Gastrocnemius medialis (tissue), 4 donors: ENCODE data around the gene COL6A5. TPM values are rescaled to one million over a fixed set of nuclear protein-coding genes. Genes with fewer than 3 reads are reported as not detected.
"Not testable (repeated sequence)": the region's sequence is repeated elsewhere in the genome, so short reads cannot be mapped to it uniquely, and the experiment has no call there.

Experiments used
- ATAC-seq, 2 donors: fragments of 150-250 bp; one replicate each; pipeline ENCODE4 v1.9.1; 2016
- DNase-seq, 2 donors: peaks; one replicate each; pipeline ENCODE4 v3.0.0-alpha.2; 2019
- H3K27ac ChIP-seq, 4 donors: fragments of 200-600 bp; sonication (generic); 1 replicate in 1 of 4; 2 replicates in 3 of 4; pipeline ENCODE4 v1.5.1; 2016 to 2018; ENCODE audit warnings: mild to moderate bottlenecking in 2 of 4, moderate library complexity in 1 of 4
- H3K27me3 ChIP-seq, 3 donors: fragments of 200-600 bp; sonication (generic) in 2 of 3; 1 replicate in 1 of 3; 2 replicates in 2 of 3; pipeline versions ENCODE4 v1.5.1 to v1.6.0; 2016 to 2019; ENCODE audit warnings: mild to moderate bottlenecking in 1 of 3, moderate library complexity in 1 of 3
- H3K36me3 ChIP-seq, 2 donors: fragments of 200-600 bp; sonication (generic) in 1 of 2; one replicate each; pipeline ENCODE4 v1.5.1; 2017 to 2018
- H3K4me1 ChIP-seq, 2 donors: fragments of 200-600 bp; sonication (generic) in 1 of 2; one replicate each; pipeline ENCODE4 v1.5.1; 2016 to 2017; ENCODE audit warnings: mild to moderate bottlenecking in 2 of 2
- H3K4me3 ChIP-seq, 4 donors: fragments of 200-600 bp; sonication (generic) in 3 of 4; 1 replicate in 1 of 4; 2 replicates in 3 of 4; pipeline ENCODE4 v1.5.1; 2016 to 2019; ENCODE audit warnings: mild to moderate bottlenecking in 2 of 4
- H3K9me3 ChIP-seq, 3 donors: fragments of 200-600 bp; sonication (generic) in 2 of 3; 1 replicate in 1 of 3; 2 replicates in 2 of 3; pipeline ENCODE4 v1.5.1; 2016 to 2019
- POLR2A ChIP-seq, 2 donors: fragments of 450-650 bp; IDR thresholded peaks; one replicate each; pipeline ENCODE4 v1.6.1; 2017; ENCODE audit warnings: antibody characterized with exemption in 2 of 2, mild to moderate bottlenecking in 2 of 2, moderate library complexity in 2 of 2
- in situ Hi-C, 4 donors: fragments of 200-750 bp; cut with MboI; loops; one replicate each; pipeline versions ENCODE4 v1.15.0 to v1.8.0; 2017; ENCODE audit warnings: low sequenced_read_pairs in 4 of 4
- intact Hi-C: fragments of 100-400 bp; cut with DNase I; formaldehyde crosslinking; loops from one replicate; pipeline ENCODE4 v1.15.1; 2023; ENCODE audit warnings: low total_unique reads
- total RNA-seq, 4 donors: library from RNA; depleted of rRNA; stranded (reverse); fragments of >200 nt; gene quantifications; one replicate each; pipeline versions ENCODE4 v1.1.0 to v1.2.3, GENCODE V29; 2016
- TF ChIP-seq, protein P1 (sequence below), 5 experiments: fragments of 450-650 bp in 3 of 5; fragments of 200-600 bp in 2 of 5; sonication (generic) in 2 of 5; IDR thresholded peaks in 4 of 5; conservative IDR thresholded peaks in 1 of 5; 1 replicate in 4 of 5; 2 replicates in 1 of 5; pipeline ENCODE4 v1.5.1; 2016 to 2019; ENCODE audit warnings: antibody characterized with exemption in 5 of 5, mild to moderate bottlenecking in 3 of 5, moderate library complexity in 3 of 5

The COL6A5 gene
- total RNA-seq, 4 donors from 2014 or later: not detected

DNA sequence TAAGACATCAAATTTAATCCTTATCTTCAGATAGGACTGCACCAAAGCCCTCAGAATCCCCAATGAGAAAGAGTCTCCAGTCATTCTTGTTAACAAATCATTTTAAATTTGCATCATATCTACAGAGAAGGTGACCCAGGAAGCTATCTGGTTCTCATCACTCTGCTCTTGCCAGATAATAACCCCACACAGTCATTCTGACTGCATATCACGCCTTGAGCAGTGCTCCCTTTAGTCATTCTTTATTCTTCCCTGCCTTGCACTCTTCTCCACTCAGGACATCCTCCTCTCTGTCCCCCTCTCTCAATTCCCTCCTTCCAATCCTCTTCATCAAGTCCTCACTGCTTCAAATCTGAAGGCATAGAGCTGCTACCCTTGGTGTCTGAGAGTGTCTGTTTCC, 87.8 kb downstream of the COL6A5 start:
- H3K27me3 ChIP-seq: no peaks in the 10 kb centered on the region
- in situ Hi-C loops (no loop called here), intact Hi-C loops (no loop called here)
- no peak for ATAC-seq
- DNase-seq: no peak
- no peaks in the 10 kb centered on the region for H3K4me1 ChIP-seq
- no peaks in the 10 kb centered on the region for H3K9me3 ChIP-seq
- H3K4me3 ChIP-seq: no peak overlapping the region
- H3K36me3 ChIP-seq: no peaks in the 10 kb centered on the region
- H3K27ac ChIP-seq: no peak overlapping the region
- TF ChIP-seq POLR2A (IDR thresholded peaks at IDR 0.05): no peak

DNA sequence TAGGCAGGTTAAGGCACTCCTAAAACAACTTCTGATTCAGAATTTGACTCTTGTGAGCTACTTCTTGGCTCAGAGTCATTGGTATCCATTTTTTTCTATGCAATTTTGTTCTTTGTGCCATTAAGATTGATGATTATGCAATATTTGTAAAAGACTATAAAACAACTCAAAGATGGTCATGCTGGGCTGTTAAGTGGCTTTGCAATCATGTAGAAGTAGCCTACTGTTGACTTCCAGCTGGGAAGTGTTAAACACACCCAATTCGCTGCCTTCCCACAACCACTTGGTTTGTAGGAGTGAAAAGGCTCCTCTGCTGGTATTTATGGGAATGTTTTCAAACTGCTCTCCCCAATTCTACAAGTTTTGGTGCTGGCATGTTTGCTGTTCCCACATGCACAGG, 96.8 kb downstream of the COL6A5 start:
- ATAC-seq: no peak
- in situ Hi-C loops: no loop called here

DNA sequence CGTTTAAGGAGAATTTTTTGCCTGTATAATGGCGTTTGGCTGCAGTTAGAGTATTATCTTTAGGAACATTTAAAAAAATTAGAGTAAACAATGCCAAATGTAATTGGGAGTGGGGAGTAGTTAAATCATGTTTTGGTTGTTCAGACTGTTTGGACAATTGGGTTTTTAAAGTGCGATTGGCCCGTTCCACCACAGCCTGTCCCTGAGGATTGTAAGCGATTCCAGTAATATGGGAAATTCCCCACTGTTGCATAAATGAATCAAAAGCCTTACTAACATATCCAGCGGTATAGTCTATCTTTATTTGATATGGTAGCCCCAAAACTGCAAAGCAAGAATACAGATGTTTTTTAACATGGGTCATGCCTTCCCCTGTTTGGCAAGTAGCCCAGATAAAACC, 101.4 kb downstream of the COL6A5 start:
- H3K27ac ChIP-seq, in situ Hi-C loops, H3K4me3 ChIP-seq, H3K36me3 ChIP-seq, ATAC-seq, H3K9me3 ChIP-seq, H3K27me3 ChIP-seq, DNase-seq, H3K4me1 ChIP-seq, intact Hi-C loops: not testable (repeated sequence)

More for the DNA sequence above, 96.8 kb downstream of the COL6A5 start:
- TF ChIP-seq, protein P1, sequence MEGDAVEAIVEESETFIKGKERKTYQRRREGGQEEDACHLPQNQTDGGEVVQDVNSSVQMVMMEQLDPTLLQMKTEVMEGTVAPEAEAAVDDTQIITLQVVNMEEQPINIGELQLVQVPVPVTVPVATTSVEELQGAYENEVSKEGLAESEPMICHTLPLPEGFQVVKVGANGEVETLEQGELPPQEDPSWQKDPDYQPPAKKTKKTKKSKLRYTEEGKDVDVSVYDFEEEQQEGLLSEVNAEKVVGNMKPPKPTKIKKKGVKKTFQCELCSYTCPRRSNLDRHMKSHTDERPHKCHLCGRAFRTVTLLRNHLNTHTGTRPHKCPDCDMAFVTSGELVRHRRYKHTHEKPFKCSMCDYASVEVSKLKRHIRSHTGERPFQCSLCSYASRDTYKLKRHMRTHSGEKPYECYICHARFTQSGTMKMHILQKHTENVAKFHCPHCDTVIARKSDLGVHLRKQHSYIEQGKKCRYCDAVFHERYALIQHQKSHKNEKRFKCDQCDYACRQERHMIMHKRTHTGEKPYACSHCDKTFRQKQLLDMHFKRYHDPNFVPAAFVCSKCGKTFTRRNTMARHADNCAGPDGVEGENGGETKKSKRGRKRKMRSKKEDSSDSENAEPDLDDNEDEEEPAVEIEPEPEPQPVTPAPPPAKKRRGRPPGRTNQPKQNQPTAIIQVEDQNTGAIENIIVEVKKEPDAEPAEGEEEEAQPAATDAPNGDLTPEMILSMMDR (IDR thresholded peaks at IDR 0.05 in 4 of 5, conservative IDR thresholded peaks at IDR 0.05 in 1 of 5): no peak
- TF ChIP-seq POLR2A (IDR thresholded peaks at IDR 0.05): no peak
- Histone ChIP-seq H3K36me3 (no peaks in the 10 kb centered on the region), H3K27me3 (peaks cover 0 to 5% (median 0%) of the 10 kb centered on the region in 3 donors), H3K4me3 (no peak overlapping the region), H3K4me1 (no peaks in the 10 kb centered on the region), H3K27ac (no peak overlapping the region), H3K9me3 (no peaks in the 10 kb centered on the region)
- DNase-seq: no peak
- intact Hi-C loops: no loop called here

DNA sequence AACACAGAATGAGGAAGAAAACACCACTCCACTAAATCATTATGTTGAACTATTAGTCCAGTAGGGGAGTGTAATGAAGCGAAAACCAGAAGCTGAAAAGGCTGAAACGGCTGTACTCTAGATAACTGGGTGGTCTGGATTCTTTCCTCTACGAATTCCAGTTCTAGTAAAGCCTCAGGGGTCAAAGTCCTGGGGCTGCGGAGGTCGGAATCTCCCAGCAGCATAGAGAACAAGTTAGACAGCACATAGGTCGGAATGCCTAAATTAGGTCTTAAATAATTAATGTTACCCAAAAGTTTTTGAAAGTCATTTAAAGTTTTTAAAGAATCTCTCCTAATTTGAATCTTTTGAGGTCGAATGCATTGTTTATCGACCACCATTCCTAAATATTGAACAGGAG, 102.7 kb downstream of the COL6A5 start:
- H3K4me1 ChIP-seq, intact Hi-C loops, H3K27ac ChIP-seq, H3K36me3 ChIP-seq, DNase-seq, H3K4me3 ChIP-seq, H3K27me3 ChIP-seq, in situ Hi-C loops, ATAC-seq, H3K9me3 ChIP-seq: not testable (repeated sequence)

DNA sequence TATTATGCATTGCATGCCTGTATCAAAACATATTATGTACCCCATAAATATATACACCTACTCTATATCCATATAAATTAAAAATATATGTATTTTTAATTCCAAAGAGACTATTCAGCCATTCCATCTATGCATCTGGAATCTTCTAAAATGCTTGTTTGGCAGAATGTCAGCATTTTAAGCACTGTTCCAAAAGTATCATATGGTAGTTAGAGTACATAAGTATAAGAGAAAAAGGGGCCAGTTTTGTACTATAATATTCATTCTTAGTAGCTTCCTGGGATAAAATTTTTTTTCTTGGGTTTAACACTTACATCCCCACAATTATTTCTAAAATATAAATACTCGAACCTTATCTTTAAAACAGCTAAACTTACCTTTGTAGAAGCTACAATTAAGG, 111.1 kb downstream of the COL6A5 start:
- Histone ChIP-seq H3K27ac (no peak overlapping the region), H3K9me3 (no peaks in the 10 kb centered on the region), H3K27me3 (no peaks in the 10 kb centered on the region), H3K4me3 (no peak overlapping the region), H3K36me3 (no peaks in the 10 kb centered on the region), H3K4me1 (no peaks in the 10 kb centered on the region)
- TF ChIP-seq, protein P1 (IDR thresholded peaks at IDR 0.05 in 4 of 5, conservative IDR thresholded peaks at IDR 0.05 in 1 of 5): no peak
- no peak for TF ChIP-seq POLR2A (IDR thresholded peaks at IDR 0.05)
- intact Hi-C loops: no loop called here
- ATAC-seq (no peak), DNase-seq (no peak)
- in situ Hi-C loops: no loop called here

DNA sequence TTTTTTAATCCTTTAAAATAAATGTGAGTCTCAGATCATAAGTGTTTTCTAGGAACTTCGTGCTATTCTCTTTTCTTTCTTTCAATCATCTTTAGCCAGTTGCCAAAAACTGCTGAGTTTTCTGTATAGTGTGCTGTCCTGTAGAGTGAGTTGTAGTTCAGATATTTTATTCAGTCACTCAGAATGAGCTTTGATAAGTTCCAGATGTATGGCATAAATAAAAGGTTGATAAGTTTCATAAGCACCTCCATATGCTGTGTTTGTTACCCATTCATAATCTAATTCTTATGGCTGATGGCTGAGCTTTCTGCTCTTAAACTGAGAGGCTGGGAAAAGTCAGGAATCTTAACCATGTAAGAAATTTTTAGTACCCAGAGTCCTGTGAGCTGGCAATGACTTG, 112.2 kb downstream of the COL6A5 start:
- Histone ChIP-seq H3K4me3 (no peak overlapping the region), H3K36me3 (no peaks in the 10 kb centered on the region), H3K27ac (no peak overlapping the region), H3K9me3 (no peaks in the 10 kb centered on the region), H3K4me1 (no peaks in the 10 kb centered on the region), H3K27me3 (no peaks in the 10 kb centered on the region)
- ATAC-seq (no peak), DNase-seq (no peak)
- in situ Hi-C loops: no loop called here
- TF ChIP-seq, protein P1 (IDR thresholded peaks at IDR 0.05 in 4 of 5, conservative IDR thresholded peaks at IDR 0.05 in 1 of 5): no peak
- no peak for TF ChIP-seq POLR2A (IDR thresholded peaks at IDR 0.05)
- intact Hi-C loops: no loop called here
